ENCODE measurements around the gene COLEC12. TPM values are rescaled to one million over a fixed set of nuclear protein-coding genes. Genes with fewer than 3 reads are reported as not detected.

Gene COLEC12
- total RNA-seq, 1 donor from 2014 or later, result 11.6 TPM

- Histone ChIP-seq H3K9me3 (ENCODE audit: insufficient read depth, low read depth, low read length) (no peaks in the 10 kb centered on the region), H3K27me3 (ENCODE audit: insufficient read depth, low read length) (no peaks in the 10 kb centered on the region), H3K27ac (ENCODE audit: low read depth, low read length) (no peak overlapping the region), H3K4me1 (ENCODE audit: insufficient read depth, low read length) (peaks cover 2% of the 10 kb centered on the region), H3K4me3 (ENCODE audit: insufficient read depth, low read depth, low read length) (no peak overlapping the region), H2AFZ (ENCODE audit: low read depth, low read length) (no peak overlapping the region), H3K36me3 (ENCODE audit: insufficient read depth, low read length) (no peaks in the 10 kb centered on the region), H3K4me2 (ENCODE audit: low read length) (no peak overlapping the region), H4K20me1 (ENCODE audit: insufficient read depth, low read length) (no peaks in the 10 kb centered on the region), H3K9ac (ENCODE audit: low read length) (no peak overlapping the region), H3K79me2 (ENCODE audit: insufficient read depth, low read length) (no peaks in the 10 kb centered on the region)
- Mint-ChIP-seq H3K27me3 (ENCODE audit: low read depth, unreplicated experiment) (peaks cover 2% of the 10 kb centered on the region), H3K36me3 (ENCODE audit: low read depth, unreplicated experiment) (peaks cover 18% of the 10 kb centered on the region), H3K4me1 (ENCODE audit: low read depth, unreplicated experiment) (no peaks in the 10 kb centered on the region), H3K27ac (ENCODE audit: unreplicated experiment) (no peak overlapping the region), H3K9me3 (ENCODE audit: unreplicated experiment) (peaks cover 20% of the 10 kb centered on the region), H3K4me3 (ENCODE audit: unreplicated experiment) (no peak overlapping the region)
- FAIRE-seq, result no peak
- no peak for TF ChIP-seq EZH2 (IDR thresholded peaks at IDR 0.05; ENCODE audit: insufficient read depth, low read length)
- no peak for TF ChIP-seq CTCF (IDR thresholded peaks at IDR 0.05; ENCODE audit: insufficient read depth, low read depth, low read length)
- DNase-seq (ENCODE audit: low read depth), result no peak
These were observed 92.8 kb downstream of the COLEC12 start for GRCh38 chr18:407626-408224.

DNA sequence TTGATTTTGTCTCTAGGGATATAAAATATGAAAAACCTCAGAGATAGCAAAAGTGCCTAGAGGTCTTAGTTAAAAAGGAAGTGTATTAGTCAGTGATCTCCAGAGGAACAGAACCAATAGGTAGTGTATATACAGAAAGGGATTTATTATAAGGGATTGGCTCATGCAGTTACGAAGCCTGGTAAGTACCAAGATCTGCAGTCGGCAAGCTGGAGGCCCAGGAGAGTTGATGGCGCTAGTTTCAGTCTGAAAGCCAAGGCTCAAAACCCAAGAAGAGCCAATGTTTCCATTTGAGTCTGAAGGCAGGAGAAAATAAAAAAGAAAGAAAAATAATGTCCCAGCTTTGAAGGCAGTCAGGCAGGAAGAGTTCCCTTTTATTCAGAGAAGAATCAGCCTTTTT is 93.3 kb downstream of the COLEC12 start:
- H3K36me3 Mint-ChIP-seq (ENCODE audit: low read depth, unreplicated experiment), result peaks cover 18% of the 10 kb centered on the region
- H3K27ac Mint-ChIP-seq (ENCODE audit: unreplicated experiment), result no peak overlapping the region

More for the DNA sequence above, 93.3 kb downstream of the COLEC12 start:
- H3K4me3 ChIP-seq (ENCODE audit: insufficient read depth, low read depth, low read length), result no peak overlapping the region
- H3K79me2 ChIP-seq (ENCODE audit: insufficient read depth, low read length), result no peaks in the 10 kb centered on the region
- H3K4me2 ChIP-seq (ENCODE audit: low read length), result no peak overlapping the region
- FAIRE-seq (no peak), DNase-seq (ENCODE audit: low read depth) (no peak)
- H3K4me1 Mint-ChIP-seq (ENCODE audit: low read depth, unreplicated experiment), result no peaks in the 10 kb centered on the region
- TF ChIP-seq CTCF (IDR thresholded peaks at IDR 0.05; ENCODE audit: insufficient read depth, low read depth, low read length) (no peak), EZH2 (IDR thresholded peaks at IDR 0.05; ENCODE audit: insufficient read depth, low read length) (no peak)
- no peak overlapping the region for H3K4me3 Mint-ChIP-seq (ENCODE audit: unreplicated experiment)
- no peaks in the 10 kb centered on the region for H3K9me3 ChIP-seq (ENCODE audit: insufficient read depth, low read depth, low read length)
- no peaks in the 10 kb centered on the region for H4K20me1 ChIP-seq (ENCODE audit: insufficient read depth, low read length)
- no peak overlapping the region for H3K9ac ChIP-seq (ENCODE audit: low read length)
- H3K4me1 ChIP-seq (ENCODE audit: insufficient read depth, low read length), result peaks cover 2% of the 10 kb centered on the region
- no peak overlapping the region for H3K27ac ChIP-seq (ENCODE audit: low read depth, low read length)
- no peak overlapping the region for H2AFZ ChIP-seq (ENCODE audit: low read depth, low read length)
- H3K27me3 Mint-ChIP-seq (ENCODE audit: low read depth, unreplicated experiment), result peaks cover 2% of the 10 kb centered on the region
- H3K27me3 ChIP-seq (ENCODE audit: insufficient read depth, low read length), result no peaks in the 10 kb centered on the region
- peaks cover 24% of the 10 kb centered on the region for H3K9me3 Mint-ChIP-seq (ENCODE audit: unreplicated experiment)
- no peaks in the 10 kb centered on the region for H3K36me3 ChIP-seq (ENCODE audit: insufficient read depth, low read length)
